ENCODE results near the gene ADISSP. TPM values are rescaled to one million over a fixed set of nuclear protein-coding genes. Genes with fewer than 3 reads are reported as not detected.

ADISSP gene
- total and polyA plus RNA-seq, 2 of the 8 experiments (the other 6 are each of a cell fraction or from before 2014, with no cell fraction given) = 111 to 141 TPM

DNA sequence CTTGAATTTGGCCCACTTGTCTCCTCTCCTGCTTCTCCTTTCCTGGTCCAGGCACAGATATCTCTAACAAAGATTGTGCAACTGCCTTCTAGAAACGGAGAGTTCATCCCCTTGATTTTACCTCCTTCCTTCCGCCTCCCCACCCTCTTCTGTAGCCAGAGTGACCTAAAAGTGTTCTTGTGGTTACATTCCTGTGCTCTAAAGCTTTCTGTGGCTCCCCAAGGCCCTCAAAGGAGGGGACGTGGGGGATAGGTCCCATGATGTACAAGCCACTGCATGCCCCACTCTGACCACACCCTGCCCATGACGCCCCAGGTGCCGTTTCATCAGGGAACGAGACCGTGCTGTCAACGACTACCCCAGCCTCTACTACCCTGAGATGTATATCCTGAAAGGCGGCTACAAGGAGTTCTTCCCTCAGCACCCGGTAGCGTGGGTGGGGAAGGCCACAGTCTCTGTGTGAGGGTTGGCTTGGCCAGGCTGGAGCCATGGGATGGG lies 36.8 kb upstream of the ADISSP start:
- Histone ChIP-seq H3K14ac (ENCODE audit: insufficient read length) (no peak overlapping the region), H3K79me1 (ENCODE audit: low read depth, low read length) (no peaks in the 10 kb centered on the region; the same call in 1 of the 2 replicates), H3K23ac (ENCODE audit: insufficient read length) (no peak overlapping the region), H4K8ac (ENCODE audit: extremely low read depth, insufficient read depth, low read length) (no peak overlapping the region), H3K56ac (replicated peaks; ENCODE audit: insufficient read length, low read depth, low read length) (no peak overlapping the region), H2BK120ac (replicated peaks; ENCODE audit: low read depth, low read length) (no peak overlapping the region), H3K4ac (replicated peaks; ENCODE audit: insufficient read length, low read depth, low read length) (no peak overlapping the region), H3K4me3 (ENCODE audit: extremely low read depth in 1 of 4, insufficient read depth in 2 of 4, low read depth in 3 of 4, low read length in 4 of 4) (no peak overlapping the region), H3K27me3 (replicated peaks in 1 of 4; ENCODE audit: control insufficient read depth in 3 of 4, extremely low read depth in 1 of 4, insufficient read depth in 3 of 4, low read length in 3 of 4) (no peaks in the 10 kb centered on the region), H2BK15ac (ENCODE audit: low read length) (no peak overlapping the region), H2AK5ac (ENCODE audit: low read depth, low read length) (no peak overlapping the region), H3K18ac (ENCODE audit: extremely low read depth, low read length) (no peak overlapping the region), H2AFZ (ENCODE audit: low read length) (no peak overlapping the region), H2BK12ac (ENCODE audit: low read depth, low read length) (no peak overlapping the region), H3K36me3 (ENCODE audit: control insufficient read depth in 2 of 4, insufficient read depth in 4 of 4, low read length in 3 of 4) (peaks cover 4 to 35% (median 30%) of the 10 kb centered on the region in 4 experiments), H4K5ac (ENCODE audit: insufficient read length, low read depth, low read length) (no peak overlapping the region), H3K27ac (ENCODE audit: low read depth, low read length) (no peak overlapping the region), H3K79me2 (ENCODE audit: control insufficient read depth in 1 of 2, insufficient read depth in 2 of 2, low read length in 2 of 2) (no peaks in the 10 kb centered on the region), H4K91ac (replicated peaks; ENCODE audit: insufficient read length, low read length) (no peak overlapping the region), H2BK20ac (ENCODE audit: low read length) (no peak overlapping the region), H2BK5ac (ENCODE audit: low read depth, low read length) (no peak overlapping the region), H3K9me3 (ENCODE audit: insufficient read depth in 2 of 2, low read depth in 1 of 2, low read length in 1 of 2) (no peaks in the 10 kb centered on the region), H3K4me1 (replicated peaks in 1 of 4; ENCODE audit: control insufficient read depth in 3 of 4, insufficient read depth in 4 of 4, low read length in 3 of 4) (peaks cover 10 to 32% (median 23%) of the 10 kb centered on the region in 4 experiments), H4K20me1 (replicated peaks in 1 of 2; ENCODE audit: control insufficient read depth in 1 of 2, insufficient read depth in 2 of 2, low read length in 2 of 2) (peaks cover 3% of the 10 kb centered on the region in 2 experiments), H3K23me2 (ENCODE audit: low read depth, low read length) (no peaks in the 10 kb centered on the region), H3K9ac (replicated peaks in 1 of 4; ENCODE audit: extremely low read depth in 1 of 4, low read depth in 3 of 4, low read length in 3 of 4) (no peak overlapping the region; a peak in 1 of 7 replicates), H3K4me2 (ENCODE audit: insufficient read depth in 1 of 2, low read depth in 2 of 2, low read length in 2 of 2) (no peak overlapping the region)
- 88% methylated on average over 11 of the region's 11 CpGs; no CpG with 5 or more reads in 1 of the 2 experiments for WGBS, 2 experiments (ENCODE audit: extremely low coverage in 1 of 2, insufficient coverage in 1 of 2, insufficient read length in 1 of 2, insufficient replicate concordance in 2 of 2, low coverage in 1 of 2, low lambda C conversion rate in 2 of 2, missing lambda C conversion rate in 1 of 2)
- ChIA-PET POLR2A (ENCODE audit: partially characterized antibody) (interaction anchor here (0.7 to 2.1 kb wide), 4 partner anchors 14 to 61 kb away, joined by 3 to 9 read pairs (median 3); partner anchors contain the start of gene AP5S1), CTCF (ENCODE audit: partially characterized antibody) (interaction anchor here (0.5 to 1.3 kb wide), 2 partner anchors 15 to 267 kb away, joined by 3 read pairs; no protein-coding TSS in a partner anchor)
- FAIRE-seq = no peak
- no peak for DNase-seq (ENCODE audit: low read depth in 1 of 2, low spot score in 2 of 2)
- TF ChIP-seq RBBP5 (IDR thresholded peaks at IDR 0.05; ENCODE audit: borderline replicate concordance, low read depth, low read length) = no peak
